SHP77 (cell line): ENCODE measurements around the gene TBPL2.
"Not testable (repeated sequence)": the region's sequence is repeated elsewhere in the genome, so short reads cannot be mapped to it uniquely, and the experiment has no call there.

Source experiments
- DNase-seq, 2 experiments: peaks; one replicate each; lab custom pipeline; 2025; lab: John Stamatoyannopoulos, UW

TBPL2 gene

DNA sequence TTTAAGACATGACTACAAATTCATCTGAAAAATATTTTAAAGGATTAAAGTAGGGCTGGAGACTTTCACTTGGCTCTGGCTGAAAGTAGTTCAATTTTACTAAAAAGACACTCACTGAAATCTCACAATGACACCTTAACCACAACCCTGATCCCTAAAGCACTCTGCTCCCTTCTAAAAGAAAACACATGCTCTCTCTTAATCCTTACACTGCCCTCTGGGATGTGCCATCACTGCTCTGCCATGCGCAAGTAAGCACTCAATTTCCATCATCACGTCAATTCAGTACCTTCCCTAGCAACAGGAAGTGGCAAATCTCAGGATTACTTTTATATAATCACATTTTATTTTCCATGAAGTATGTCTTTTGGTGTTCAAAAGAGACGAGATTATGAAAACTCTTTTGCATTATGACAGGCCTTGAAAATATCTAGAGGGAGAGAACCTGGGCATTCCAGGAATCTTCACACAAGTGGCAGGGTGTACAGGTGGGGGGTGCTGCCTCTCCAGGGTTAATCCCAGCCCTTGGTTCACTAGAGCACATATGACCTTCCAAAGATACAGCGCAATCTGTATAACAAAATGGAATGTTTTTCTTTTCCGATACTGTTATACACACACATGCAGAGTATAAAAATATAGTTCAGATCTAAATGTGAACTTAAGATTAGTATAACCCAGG is 36.1 kb downstream of the TBPL2 start:
- no peak for DNase-seq

DNA sequence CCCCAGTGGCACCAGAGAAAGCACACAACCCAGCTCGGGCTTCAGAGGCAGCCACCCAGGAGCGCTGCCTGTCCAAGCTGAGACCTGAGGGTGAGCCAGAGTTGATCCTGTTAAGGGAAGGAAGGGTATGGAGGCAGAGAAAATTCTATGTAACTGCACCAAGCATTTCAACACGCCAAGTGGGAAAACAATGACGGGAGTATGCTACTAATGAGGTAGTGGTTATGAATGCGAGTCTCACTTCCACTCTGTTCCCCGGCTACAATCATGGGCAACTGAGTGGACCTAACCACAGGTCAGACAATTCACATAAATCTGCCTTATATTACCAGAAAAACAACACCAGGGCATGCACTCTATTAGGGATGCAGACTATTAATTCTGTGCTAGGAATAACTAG is 38.7 kb downstream of the TBPL2 start:
- DNase-seq: no peak

DNA sequence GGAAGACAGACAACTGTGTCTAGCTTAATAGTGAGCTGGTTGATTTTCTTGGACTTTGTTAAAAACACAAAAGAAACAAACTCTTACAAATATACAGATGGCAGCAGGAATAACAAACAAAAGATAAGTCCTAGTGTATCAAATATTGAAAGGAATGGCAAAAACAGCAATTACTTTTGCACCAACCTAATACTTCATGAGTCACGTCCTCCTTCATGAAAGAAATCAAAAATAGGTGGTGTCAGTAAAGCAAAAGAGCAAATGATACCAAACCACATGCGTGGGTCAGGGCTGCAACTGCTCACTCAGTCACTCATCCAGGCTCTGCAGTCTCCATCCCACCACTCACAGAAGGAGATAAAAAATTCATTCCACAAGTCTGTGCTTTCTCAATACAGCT is 40.6 kb downstream of the TBPL2 start:
- no peak for DNase-seq

DNA sequence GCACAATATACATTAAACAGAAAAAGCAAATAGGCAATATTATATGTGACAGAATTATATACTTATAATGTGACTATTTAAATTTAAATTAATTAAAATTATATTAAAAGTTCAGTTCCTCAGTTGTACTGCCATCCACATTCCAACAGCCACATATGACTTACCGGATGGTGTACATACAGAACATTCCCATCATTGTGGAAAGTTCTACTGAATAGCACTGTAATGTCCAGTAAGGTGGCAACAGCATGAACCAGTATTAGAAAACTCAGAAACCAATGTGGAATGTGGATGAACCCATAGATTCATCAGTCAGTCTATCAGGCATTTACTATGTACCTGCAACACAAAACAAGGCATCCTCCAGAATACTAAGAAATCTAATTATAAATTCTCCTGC is 41.2 kb downstream of the TBPL2 start:
- no peak for DNase-seq

DNA sequence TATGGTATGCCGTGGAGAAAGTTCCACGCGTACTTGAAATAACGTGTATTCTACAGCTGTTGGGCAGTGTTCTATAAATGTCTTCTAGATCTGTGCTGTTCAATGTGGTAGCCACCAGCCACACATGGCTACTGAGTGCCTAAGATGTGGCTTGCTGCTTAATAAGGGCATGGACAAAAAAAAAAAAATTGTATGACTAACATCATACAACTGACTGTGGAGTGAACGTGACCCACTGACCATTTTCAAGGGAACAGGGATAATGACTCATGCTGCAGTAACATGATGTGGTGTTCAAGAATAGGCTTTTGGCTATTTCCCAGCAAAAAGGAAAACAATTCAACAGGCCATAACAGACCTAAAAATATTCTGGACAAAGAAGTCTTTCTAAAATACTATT is 41.7 kb downstream of the TBPL2 start:
- DNase-seq: no peak

DNA sequence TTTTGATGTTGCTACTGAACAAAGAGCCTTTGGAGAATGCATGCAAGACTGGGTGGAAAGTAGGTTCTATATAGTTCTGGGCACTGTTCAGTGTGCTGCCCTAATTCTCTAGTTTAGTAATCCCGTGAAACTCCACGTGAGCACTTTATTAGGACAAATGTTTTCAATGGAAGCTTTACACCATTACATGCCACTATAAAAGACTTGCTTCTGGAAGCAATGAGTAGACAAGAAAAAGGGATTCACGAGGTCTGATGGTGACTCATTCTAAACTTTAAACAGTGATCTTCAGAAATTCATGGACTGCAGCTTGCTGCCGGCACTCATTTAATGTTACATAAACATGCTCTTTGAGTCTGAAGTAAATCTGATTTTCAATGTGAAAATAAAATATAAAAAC is 51.1 kb downstream of the TBPL2 start:
- DNase-seq: no peak

DNA sequence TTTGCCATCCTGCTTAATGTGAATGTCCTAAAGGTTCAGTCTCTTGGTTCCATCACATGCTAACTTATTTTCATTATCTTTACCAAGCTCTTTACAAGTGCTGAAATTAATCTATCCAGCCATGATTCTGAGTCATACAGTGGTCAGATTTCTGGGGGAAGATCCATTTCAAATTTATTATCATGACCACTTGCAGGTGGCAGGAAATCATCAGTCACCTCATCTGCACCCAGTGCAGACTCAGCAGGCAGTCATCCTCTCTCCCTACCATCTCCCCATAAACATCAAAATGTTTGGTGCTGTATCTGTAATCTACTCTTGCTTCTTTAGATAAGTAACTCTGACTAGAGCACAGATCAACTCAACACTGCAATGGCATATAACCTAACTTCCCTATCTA is 52.3 kb downstream of the TBPL2 start:
- no peak for DNase-seq

DNA sequence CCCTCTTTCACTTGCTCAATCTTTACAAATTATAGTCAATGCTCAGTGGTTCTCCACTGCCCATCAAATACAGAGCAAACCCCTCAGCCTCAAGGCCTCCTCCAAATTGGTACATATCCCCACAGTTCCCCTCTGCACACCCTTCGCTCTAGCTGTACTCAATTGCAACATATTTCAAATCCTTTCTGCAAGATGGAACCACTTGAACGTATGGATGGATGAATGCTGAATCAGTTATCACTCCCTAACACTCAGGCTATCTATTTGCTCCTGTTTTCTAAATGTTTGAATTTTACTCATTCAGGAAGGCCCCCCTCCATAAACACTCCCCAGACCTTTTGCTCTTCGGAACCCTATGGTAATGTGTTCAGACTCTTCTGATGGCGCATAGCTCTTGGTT is 53.3 kb downstream of the TBPL2 start:
- no peak for DNase-seq

DNA sequence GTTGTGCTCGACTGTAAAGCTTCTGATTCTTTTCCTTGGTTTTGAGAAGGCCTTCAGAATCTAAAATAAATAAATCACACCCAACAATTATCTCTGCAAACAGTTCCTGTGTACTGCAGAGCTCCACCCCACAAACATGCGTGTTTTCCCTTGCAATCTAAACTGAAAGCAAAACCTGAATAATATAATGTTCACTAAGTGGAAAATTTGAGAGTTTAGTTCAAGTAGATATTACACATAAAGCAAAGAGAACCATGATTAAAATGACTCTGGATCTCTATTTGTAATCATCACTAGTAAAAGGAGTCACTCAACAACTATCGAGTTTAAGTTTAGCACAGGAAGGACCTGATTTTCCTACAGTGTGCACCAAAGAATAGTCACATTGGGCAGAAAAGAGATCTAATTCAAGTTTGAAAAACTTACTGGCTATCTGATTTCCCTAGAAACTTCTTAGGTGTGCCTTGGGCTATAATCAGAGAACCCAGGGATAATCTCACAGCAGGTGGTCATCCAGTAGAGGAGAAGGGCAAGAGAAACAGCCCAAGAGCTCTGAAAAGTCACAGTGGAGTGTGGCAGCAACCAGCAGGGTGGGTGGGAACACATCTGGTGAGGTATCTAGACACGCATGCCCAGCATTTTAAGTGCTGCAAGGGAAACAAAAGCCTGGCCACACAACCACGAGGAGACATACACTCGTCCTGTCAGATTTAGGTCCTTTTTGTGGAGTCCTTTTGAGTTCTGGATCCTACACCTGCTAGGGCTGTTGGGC is 54.2 kb downstream of the TBPL2 start:
- DNase-seq: no peak

DNA sequence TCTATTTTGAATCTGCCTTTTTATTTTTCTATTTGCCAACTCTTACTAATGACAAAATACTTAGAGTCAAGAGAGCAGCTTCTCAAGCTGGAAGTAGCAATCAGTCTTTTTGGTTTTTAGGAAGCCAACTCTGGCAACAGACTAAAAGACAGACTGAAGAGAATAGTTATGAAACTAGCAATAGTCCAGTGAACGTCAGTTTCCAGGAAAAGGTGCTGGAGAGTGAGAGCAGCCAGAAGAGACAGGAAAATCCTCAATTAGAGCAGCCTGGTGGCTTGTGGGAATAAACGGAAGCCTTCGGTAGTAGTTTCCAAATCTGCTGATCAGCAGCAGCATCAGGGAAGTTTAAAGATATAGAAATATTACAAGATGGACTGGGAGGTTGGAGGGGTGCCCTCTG is 55.9 kb downstream of the TBPL2 start:
- DNase-seq: no peak

DNA sequence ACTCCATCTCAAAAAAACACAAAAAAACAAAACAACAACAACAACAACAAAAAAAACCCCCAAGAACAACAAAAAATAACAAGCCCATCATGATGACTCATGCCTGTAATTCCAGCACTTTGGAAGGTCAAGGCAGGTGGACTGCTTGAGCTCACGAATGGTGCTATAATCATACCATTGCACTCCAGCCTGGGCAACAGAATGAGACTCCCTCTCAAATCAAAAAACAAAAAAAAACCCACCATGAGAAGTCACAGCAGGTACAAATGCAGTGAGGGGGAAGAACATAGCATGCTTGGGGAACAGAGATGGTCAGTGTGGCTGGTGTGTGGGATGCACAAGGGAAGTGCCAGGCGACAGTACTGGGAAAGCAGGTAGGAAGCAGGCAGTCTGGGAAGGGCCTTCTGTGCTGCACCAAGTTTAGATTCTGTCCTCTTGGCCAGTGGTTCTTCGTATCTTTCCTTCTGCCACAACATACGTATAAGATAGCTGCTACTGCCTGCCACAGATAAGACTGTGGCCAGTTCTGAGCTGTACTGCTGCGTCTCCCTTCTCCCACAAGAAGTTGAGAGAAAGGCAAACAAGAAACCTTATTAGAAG is 56.8 kb downstream of the TBPL2 start:
- DNase-seq: no peak

DNA sequence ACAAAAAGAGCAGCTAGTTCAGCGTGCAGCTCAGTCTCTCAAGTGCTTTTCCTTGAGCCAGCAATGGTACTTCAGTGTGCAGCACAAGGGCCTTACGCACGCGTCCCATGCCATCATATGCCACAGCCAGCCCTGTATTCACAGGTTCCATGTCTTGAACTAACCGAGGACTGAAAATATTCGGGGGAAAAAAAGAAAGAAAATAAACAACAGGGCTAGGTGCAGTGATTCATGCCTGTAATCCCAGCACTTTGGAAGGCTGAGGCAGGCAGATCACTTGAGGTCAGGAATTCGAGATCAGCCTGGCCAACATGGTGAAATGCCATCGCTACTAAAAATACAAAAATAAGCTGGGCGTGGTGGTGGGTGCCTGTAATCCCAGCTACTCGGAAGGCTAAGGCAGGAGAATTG is 57.4 kb downstream of the TBPL2 start:
- DNase-seq: not testable (repeated sequence)

DNA sequence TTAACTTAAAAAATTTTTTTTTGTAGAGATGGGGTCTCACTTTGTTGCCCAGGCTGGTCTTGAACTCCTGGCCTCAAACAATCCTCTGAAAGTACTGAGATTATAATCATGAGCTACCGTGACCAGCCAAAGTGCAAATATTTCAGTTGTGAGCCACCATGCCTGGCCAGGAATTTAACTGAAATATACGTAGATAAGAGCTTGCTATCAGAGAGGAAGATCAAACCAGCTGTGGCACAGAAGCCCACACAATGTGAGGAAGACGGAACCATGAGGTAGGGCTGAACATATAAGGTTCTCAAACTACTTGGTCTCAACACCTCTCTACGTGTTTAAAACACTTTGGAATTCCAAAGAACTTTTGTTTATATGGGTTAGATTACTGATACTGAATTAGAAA is 57.9 kb downstream of the TBPL2 start:
- no peak for DNase-seq

DNA sequence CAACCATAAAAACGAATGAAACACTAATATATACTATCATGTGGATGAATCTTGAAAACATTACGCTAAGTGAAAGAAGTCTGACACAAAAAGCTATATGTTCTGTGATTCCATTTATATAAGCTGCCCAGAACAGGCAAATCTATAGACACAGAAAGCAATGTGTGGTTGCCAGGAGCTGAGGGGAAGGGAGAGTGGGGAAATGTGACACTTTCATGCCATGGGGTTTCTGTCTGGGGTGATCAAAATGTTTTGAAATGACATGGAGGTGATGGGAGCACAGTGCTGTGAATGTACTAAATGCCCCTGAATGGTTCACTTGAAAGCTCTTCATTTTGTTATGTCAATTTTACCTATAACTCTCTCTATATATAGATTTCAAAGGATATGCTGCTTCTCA is 58.9 kb downstream of the TBPL2 start:
- DNase-seq: no peak

DNA sequence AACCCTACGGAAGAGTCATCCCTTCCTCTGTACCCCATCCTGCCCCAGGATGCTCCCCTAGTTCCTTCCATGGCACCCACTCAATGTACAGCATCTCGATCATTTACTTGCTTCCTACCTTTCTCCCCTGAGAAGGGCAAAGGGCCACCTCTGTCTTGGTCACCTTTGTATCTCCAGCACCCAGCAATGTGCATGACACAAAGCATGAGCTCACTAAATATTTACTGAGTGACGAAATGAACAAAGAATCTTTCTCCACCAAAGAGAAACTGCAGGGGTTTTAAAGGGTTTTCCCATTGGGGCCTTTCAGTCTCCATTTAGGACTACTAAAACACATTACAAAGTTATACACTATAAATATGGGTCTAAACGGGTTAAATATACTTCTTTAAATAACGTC is 59.4 kb downstream of the TBPL2 start:
- no peak for DNase-seq

DNA sequence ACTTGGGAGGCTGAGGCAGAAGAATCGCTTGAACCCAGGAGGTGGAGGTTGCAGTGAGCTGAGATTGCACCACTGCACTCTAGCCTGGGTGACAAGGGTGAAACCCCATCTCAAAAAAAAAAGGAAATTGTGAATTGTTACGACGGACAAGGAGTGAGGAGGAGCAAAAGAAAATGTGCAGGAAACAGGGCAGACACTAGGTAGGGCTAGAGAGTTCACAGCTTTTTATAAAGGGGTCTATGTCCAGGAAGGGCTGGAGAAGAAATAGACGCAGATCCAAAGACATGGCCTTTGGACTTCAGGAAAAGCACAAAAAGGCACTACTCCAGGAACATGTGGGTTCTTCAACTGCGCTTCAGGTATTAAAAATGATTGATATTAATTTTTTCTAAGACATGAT is 63.2 kb downstream of the TBPL2 start:
- DNase-seq: no peak

DNA sequence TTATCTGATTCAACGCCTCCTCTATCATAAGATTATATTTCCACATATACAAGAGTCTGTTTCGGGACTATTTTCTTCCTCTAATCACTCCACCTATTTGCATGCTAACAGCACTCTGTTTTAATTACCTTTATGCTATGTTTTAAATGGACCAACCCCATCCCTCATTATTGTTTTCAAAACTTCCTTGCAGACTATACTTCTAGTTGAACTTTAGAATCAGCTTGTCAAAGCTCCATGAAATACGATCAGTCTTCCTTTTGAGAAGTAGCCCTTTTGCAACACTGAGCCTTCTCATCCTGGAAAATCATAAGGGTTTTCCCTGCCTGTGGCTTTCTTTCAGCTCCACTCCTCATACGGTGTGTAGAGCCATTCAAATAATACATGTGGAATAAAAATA is 65.6 kb downstream of the TBPL2 start:
- DNase-seq: no peak

DNA sequence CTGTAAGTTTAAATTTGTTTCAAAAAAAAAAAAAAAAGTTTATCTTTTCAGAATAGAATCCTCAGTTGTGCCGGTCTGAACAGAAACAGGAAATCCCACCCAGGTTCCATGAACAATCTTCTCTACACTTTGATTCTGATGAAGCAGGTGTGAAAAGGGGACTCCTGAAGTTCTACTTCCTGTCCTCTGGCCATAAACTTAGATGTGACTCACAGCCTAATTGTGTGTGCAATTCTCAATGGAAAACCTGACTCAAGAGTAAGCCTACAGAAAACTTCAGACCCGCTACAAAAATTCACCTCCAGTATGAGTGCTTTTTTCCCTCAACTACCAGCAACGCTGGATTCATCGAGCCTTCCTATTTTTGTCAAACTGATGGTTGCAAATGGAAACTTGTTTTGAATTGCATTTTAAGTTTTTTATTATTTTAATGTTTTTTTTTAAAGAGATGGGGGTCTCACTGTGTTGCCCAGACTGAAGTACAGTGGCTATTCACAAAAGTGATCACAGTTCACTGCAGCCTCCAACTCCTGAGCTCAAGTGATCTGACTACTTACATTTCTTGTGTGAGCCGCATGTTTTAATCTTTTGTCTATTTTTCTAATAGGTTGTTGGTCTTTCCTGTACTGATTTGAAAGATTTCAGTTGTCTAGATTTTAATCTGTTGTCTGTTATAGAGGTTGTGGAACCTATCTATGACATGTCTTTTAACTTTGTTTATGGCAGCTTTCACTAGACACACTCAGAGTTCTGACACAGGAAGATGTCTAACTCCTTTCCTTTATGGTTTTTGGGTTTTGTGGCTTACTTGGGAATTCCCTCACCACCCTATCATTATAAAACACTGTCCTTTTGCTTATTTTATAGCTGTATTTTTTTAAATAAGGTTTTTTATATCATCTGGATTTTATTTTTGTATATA is 66.4 kb downstream of the TBPL2 start:
- no peak for DNase-seq

DNA sequence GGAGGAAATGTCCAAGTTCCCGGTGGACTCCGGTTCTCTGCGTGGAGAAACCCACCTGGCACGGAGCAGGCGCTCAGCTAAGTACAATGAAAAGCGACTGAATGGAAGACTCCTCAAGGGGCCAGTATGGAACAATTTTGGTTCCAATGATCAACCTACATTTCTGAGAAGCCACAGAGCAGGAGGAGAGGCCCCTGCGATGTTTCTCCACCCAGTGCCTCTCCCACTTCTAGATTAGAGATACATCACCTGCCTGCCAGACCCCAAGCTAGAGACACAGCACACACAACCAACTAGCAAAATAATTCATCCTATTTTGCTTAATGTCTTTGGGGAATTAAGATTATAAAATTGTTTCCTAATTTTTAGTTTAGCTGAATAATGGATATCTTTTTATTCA is 67.6 kb downstream of the TBPL2 start:
- no peak for DNase-seq

DNA sequence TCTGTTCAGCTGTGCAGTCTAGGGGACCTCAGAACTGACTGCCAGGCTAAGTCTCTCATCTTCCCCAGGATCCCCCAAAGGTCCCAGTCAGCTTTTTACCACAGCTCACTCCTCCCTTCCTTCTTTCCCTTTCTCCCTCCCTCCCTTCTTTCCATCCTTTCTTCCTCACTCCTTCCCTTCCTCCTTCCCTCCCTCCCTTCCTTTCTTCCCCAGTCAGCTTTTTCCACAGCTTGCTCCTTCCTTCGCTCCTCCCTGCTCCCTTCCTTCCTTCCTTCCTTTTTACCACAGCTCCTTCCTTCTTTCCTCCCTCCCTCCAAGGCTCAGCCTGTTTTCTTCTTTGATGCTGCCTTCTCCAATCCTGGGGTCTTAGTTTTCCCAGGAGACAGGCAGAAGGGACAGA is 68.0 kb downstream of the TBPL2 start:
- DNase-seq: no peak

DNA sequence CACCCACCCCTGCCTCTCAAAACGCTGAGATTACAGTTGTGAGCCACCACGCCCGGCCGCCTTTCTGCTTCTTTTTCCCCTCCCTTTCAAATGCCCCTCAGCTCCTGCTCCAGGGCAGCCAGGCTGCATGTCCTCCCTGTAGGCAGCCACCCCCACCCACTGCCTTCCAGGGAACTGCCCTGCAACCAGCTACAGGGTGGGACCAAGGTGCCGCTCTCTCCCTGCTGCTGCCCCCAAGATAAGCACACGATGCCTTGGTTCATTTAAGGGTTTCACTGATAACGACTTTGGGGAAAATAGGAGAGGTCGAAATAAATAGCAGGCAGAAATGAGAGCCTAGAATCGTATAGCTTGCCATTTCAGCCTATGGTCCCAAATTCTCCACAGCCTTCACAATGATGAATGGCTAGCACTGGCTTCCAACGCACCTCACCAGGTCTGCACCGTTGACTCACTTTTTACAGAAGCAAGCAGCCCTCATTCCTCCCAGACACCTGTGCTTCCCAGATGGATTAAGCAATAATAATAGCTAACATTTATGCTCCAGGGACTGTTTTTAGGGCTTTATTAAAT is 69.4 kb downstream of the TBPL2 start:
- DNase-seq: no peak

DNA sequence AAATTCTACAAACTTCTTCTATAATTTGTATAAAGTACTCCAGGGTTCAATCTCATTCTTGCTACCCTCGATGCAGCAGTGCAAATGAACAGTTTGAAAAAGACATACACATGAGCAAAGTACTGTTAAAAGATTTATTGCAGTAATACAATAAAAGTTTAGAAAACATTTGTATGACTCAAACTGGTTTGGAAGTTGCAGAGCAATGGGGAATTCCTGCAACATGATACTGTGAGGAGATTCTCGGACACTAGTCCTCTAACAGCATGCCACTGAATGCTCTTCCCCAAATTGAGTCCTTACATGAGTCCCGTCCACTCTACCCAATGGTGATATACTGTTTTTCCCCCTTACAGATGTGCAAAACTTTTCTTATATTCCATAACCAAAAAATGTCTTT is 74.1 kb downstream of the TBPL2 start:
- DNase-seq: no peak
